NCI-H526 (cell line): Measurements from ENCODE around the gene PSPC1.

Source experiments
- DNase-seq, 2 experiments: peaks; one replicate each; lab custom pipeline; 2025; lab: John Stamatoyannopoulos, UW

Gene PSPC1

DNA sequence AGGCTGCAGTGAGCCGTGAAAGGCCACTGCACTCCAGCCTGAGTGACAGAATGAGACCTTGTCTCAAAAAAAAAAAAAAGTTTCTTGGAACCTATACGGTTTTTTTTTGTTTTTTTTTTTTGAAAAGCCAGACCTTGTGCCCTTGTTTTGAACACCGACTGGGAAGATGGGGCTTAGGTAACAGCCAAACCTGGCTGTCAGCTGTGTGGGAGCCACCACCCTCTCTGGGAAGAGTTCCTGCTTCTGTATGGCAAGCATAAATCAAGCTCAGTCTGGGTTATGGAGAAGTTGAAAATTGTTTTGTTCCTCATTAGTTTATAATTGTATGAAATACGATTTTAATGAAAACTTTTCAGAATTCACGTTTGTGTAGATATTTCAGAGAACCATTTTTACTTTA, 109.8 kb downstream of the PSPC1 start:
- DNase-seq = no peak

DNA sequence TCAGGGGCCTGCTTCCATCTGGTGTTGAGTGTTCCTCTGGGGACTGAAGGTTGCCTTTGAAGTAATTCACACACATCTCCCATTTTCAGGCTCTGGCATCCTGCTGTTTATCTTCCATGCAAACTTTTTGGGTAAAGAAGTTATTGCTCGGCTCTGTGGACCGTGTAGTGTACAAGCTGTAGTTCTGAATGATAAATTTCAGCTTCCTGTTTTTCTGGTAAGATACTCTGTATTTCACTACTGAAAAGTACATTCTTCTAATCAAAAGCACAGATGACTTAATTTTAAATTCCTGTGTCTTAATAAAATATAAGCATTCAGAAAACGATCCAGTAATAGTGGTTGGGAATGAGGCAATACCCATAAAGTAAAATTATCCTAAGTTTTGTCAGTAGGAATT, 112.6 kb downstream of the PSPC1 start:
- DNase-seq = no peak

DNA sequence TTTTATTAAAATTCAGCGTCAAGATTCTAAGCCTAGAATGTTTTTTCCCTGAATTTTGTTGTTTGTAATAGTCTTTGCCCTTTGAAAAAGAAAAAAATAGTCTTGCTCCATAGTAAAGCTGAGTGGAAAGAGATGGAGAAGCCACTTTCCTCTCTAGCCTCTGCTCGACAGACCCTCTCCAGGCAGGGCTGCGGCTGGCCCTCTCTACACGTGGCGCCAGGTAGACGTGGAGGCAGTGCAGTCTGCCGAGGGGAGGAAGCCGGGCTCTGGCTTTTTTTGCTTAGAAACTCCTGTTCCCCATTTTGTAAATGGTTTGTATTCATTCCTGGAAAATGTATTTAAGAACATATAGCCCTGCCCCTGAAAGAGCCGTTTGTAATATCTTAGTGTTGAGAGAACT, 114.0 kb downstream of the PSPC1 start:
- no peak for DNase-seq

DNA sequence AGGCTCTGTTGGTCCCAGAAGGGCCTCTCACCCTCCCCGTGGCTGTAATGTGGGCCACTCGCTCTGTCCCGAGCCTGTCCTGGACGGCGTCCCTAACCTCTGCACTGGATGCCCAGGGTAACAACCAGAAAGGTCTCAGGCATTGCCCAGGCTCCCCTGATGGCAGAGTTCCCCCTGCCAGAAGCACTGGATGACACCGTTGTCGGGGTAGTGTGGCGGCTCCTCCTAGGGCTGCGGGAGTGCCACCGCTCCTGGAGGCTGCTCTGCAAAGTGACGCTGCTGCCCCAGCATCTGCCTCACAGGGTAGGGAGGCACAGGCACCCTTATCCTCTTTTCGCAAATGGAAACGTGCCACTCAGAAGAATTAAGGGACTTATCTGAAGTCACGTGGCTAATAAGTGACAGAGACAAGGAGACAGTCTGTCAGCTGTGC, 117.3 kb downstream of the PSPC1 start:
- DNase-seq = no peak

DNA sequence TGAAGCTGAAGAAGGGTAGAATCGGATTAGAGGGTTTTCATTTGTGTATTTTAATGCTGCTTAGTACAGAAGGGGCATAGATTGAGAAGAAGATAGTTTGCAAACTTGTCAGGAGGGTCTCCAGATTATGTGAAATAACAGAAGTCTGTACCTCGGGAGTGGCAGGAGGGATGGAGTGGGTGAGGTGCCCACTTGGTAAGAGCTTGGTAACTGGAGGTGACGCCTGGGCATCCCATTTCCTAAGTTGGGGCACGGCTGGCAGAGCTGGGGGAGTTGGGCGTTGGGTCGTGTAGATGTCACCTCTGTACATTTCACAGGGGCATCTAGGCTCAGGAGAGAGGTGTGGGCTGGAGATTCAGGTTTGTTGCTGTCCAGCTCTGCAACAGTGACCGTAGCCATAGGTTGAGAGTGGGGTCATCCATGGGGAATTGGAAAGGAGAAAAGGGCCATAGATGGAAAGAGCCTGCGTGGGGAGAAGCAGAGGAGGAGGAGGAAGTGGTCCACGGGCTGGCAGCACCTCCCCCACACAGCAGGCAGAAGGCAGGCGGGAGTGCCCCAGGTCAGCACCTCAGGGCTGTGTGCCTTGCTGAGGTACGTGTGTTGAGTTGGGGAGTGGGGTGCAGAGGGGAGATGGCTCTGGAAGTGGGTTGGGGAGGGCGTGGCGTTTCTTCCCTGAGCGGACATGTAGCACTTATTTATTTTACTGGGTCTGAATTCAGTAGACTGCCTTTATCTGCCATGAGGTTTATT, 118.1 kb downstream of the PSPC1 start:
- no peak for DNase-seq

DNA sequence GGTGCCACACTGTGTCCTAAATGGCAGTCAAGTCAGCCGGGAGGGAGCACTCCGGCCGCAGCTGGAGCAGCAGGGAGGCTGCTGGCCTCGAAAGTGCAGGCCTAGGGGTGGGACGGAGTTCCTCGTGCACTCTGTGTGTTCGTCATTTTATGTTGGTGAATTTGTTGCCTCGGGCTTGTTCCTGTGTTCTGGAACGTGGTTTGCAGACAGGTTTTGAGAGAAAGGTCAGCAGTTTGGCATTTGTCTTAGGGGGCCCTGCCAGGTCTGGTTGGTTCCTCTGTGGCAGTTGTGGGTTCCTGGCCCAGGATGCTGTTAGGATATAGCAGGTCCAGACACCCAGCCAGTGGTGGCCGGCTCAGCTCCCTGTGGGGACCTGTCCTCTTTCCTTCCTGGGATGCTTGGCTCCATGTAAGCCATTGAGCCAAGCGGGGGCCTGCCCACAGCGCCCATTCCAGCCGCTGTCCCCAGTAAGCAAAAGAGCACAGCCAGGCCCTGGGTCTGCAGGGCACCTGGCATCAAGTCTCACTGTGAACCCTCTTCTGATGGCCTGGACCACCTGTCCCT, 119.2 kb downstream of the PSPC1 start:
- DNase-seq = no peak

DNA sequence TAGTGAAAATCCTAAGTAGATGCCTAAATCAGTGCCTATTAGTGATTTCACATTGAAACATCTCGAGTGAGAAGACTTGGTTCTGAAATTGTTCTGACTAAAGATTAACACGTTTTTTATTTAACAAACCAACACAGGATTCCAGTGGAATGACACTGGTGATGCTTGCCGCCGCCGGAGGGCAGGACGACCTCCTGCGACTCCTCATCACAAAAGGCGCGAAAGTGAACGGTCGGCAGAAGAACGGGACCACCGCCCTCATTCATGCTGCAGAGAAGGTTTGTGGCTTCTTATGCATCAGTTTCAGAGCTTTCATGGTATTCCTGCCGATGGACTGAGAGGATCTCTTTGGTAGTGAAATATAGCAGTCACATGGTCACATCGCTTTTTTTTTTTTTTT, 121.2 kb downstream of the PSPC1 start:
- no peak for DNase-seq

DNA sequence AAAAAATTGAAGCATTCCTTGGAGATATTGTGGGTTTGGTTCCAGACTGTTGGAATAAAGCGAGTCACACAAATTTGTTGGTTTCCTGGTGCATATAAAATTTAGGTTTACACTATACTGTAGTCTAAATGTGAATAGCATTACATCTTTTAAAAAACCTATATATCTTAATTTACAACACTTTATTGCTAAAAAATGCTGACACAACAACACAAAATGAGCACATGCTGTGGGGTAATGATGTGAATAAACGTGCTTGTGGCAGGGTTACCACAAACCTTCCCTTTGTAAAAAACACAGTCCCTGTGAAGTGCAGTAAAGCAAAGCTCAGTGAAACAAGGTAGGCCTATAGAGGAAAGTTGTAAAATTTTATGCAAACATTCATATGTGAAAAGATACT, 121.6 kb downstream of the PSPC1 start:
- no peak for DNase-seq

DNA sequence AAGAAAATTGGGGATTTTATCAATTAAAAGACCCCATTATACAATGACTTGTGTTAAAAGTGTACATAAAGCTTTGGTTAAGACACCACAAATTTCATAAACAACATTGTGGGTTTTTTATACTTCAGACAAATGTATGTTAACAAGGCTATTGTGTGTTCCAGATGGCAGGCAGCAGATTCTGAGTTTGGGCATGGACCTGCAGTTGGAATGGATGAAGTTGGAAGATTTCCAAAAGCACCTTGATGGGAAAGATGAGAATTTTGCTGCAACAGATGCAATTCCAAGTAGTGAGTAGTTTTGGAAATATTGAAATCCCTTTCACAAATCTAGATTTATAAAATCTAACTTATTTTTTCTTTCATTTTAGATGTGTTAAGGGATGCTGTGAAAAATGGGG, 123.9 kb downstream of the PSPC1 start:
- no peak for DNase-seq

DNA sequence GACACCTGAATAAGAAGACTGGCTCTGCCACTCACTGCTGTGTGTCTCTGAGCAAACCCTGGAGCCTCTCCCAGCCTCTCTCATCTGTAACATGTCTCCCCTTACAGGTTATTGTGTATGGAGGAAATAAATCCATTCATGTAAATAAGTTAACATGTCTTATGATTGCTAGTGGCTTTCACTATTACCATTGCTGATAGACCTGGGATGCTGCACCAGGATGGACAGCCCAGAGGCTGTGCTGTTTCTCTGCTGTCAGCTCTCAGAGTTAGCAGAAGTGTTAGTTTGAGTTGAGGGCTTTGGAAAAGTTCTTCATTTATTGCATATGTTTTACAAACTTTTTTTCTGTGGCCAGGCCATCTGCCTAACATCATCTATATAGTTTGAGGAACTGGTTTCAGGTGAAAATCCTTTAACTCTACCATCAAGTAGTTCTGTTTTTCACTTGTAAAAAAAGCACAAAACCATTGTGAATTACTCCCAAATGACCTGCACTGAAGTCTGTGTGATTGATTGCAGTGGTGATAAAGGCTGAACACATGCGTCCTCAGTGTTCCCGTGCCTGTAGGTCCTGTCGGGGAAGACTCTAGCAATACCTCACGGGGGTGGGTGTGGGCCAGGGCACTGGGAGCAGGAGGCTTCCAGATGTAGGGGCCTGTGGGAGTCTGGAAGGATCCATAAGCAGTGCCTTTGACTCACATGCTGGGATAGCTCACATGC, 124.7 kb downstream of the PSPC1 start:
- DNase-seq = no peak
